BLaER1 treated with 17β-estradiol and CSF1 and Interleukin-3, amounts not matched to agents 10 nM and 100 nM (cell line): ENCODE data around the gene AK8.

Experiments used
- H3K27ac ChIP-seq, 11 experiments: shearing (Covaris generic); formaldehyde crosslinking; 2 replicates each; pipeline ENCODE4 v1.8.1; 2022
- H3K27me3 ChIP-seq, 11 experiments: shearing (Covaris generic); formaldehyde crosslinking; 2 replicates each; pipeline ENCODE4 v1.8.1; 2022
- H3K36me3 ChIP-seq, 11 experiments: shearing (Covaris generic); formaldehyde crosslinking; 2 replicates each; pipeline ENCODE4 v1.8.1; 2022
- H3K4me1 ChIP-seq, 10 experiments: shearing (Covaris generic); formaldehyde crosslinking; 2 replicates each; pipeline ENCODE4 v1.8.1; 2022
- H3K4me2 ChIP-seq, 11 experiments: shearing (Covaris generic); formaldehyde crosslinking; 2 replicates each; pipeline ENCODE4 v1.8.1; 2022
- H3K4me3 ChIP-seq, 10 experiments: shearing (Covaris generic); formaldehyde crosslinking; 2 replicates each; pipeline ENCODE4 v1.8.1; 2022
- H3K9ac ChIP-seq, 11 experiments: shearing (Covaris generic); formaldehyde crosslinking; 2 replicates each; pipeline ENCODE4 v1.8.1; 2022
- H3K9me3 ChIP-seq, 11 experiments: shearing (Covaris generic); formaldehyde crosslinking; replicated peaks in 1 of 11; 2 replicates each; pipeline ENCODE4 v1.8.1; 2022
- H4K20me1 ChIP-seq, 11 experiments: shearing (Covaris generic); formaldehyde crosslinking; 2 replicates each; pipeline ENCODE4 v1.8.1; 2022
- Cebpa-rat ChIP-seq, 11 experiments: shearing (Covaris generic); IDR thresholded peaks; 2 replicates each; pipeline ENCODE4 v1.8.1; 2022

The AK8 gene

GRCh38 chr9:132842124-132843044, 35.7 kb downstream of the AK8 start:
- Histone ChIP-seq H3K27ac (no peak overlapping the region), H3K4me2 (no peak overlapping the region), H4K20me1 (no peaks in the 10 kb centered on the region), H3K4me1 (peaks cover 0 to 13% (median 9%) of the 10 kb centered on the region in 10 experiments; a peak in 15 of 20 replicates), H3K9ac (no peak overlapping the region), H3K36me3 (no peaks in the 10 kb centered on the region), H3K9me3 (no peaks in the 10 kb centered on the region), H3K27me3 (no peaks in the 10 kb centered on the region), H3K4me3 (no peak overlapping the region)
- TF ChIP-seq Cebpa-rat (IDR thresholded peaks at IDR 0.05): no peak

- Histone ChIP-seq H4K20me1 (no peaks in the 10 kb centered on the region), H3K27ac (no peak overlapping the region), H3K27me3 (no peaks in the 10 kb centered on the region), H3K4me3 (no peak overlapping the region), H3K36me3 (no peaks in the 10 kb centered on the region), H3K9me3 (no peaks in the 10 kb centered on the region), H3K4me2 (no peak overlapping the region), H3K9ac (no peak overlapping the region), H3K4me1 (no peaks in the 10 kb centered on the region)
- TF ChIP-seq Cebpa-rat (IDR thresholded peaks at IDR 0.05): no peak
Observed at GRCh38 chr9:132840980-132841379, 37.1 kb downstream of the AK8 start.

- no peak overlapping the region for H3K27ac ChIP-seq
- H3K9me3 ChIP-seq: no peaks in the 10 kb centered on the region
- H3K27me3 ChIP-seq: no peaks in the 10 kb centered on the region
- H3K4me1 ChIP-seq: peaks cover 0 to 8% (median 2%) of the 10 kb centered on the region in 10 experiments; a peak in 8 of 20 replicates
- no peak overlapping the region for H3K4me3 ChIP-seq
- no peak for TF ChIP-seq Cebpa-rat (IDR thresholded peaks at IDR 0.05)
- H3K4me2 ChIP-seq: no peak overlapping the region
- no peaks in the 10 kb centered on the region for H3K36me3 ChIP-seq
- H3K9ac ChIP-seq: no peak overlapping the region
- H4K20me1 ChIP-seq: no peaks in the 10 kb centered on the region
Observed at GRCh38 chr9:132838291-132838690, 39.8 kb downstream of the AK8 start.

- H4K20me1 ChIP-seq: no peaks in the 10 kb centered on the region
- no peak overlapping the region for H3K27ac ChIP-seq
- H3K9me3 ChIP-seq: no peaks in the 10 kb centered on the region
- no peak overlapping the region for H3K9ac ChIP-seq
- no peaks in the 10 kb centered on the region for H3K36me3 ChIP-seq
- TF ChIP-seq Cebpa-rat (IDR thresholded peaks at IDR 0.05): no peak
- no peaks in the 10 kb centered on the region for H3K27me3 ChIP-seq
- no peak overlapping the region for H3K4me2 ChIP-seq
- no peak overlapping the region for H3K4me3 ChIP-seq
- peaks cover 0 to 11% (median 6%) of the 10 kb centered on the region in 10 experiments; a peak in 15 of 20 replicates for H3K4me1 ChIP-seq
Observed at GRCh38 chr9:132837501-132838286, 40.4 kb downstream of the AK8 start.

GRCh38 chr9:132834343-132834742, 43.7 kb downstream of the AK8 start:
- H3K4me3 ChIP-seq: no peak overlapping the region
- no peaks in the 10 kb centered on the region for H3K36me3 ChIP-seq
- H3K27me3 ChIP-seq: no peaks in the 10 kb centered on the region
- no peaks in the 10 kb centered on the region for H4K20me1 ChIP-seq
- H3K27ac ChIP-seq: no peak overlapping the region
- no peak for TF ChIP-seq Cebpa-rat (IDR thresholded peaks at IDR 0.05)
- H3K4me2 ChIP-seq: no peak overlapping the region
- peaks cover under 1 to 17% (median 8%) of the 10 kb centered on the region in 10 experiments; a peak in 15 of 20 replicates for H3K4me1 ChIP-seq
- no peaks in the 10 kb centered on the region for H3K9me3 ChIP-seq
- no peak overlapping the region for H3K9ac ChIP-seq

- no peaks in the 10 kb centered on the region for H4K20me1 ChIP-seq
- no peak overlapping the region for H3K4me3 ChIP-seq
- H3K27me3 ChIP-seq: no peaks in the 10 kb centered on the region
- H3K9me3 ChIP-seq: no peaks in the 10 kb centered on the region
- peak overlapping the region in 2 of 11 experiments; percentile 7 to 17; a peak in 2 of 22 replicates for H3K4me2 ChIP-seq
- no peak overlapping the region for H3K27ac ChIP-seq
- H3K4me1 ChIP-seq: peaks cover 7 to 24% (median 12%) of the 10 kb centered on the region in 10 experiments; a peak in 19 of 20 replicates
- H3K36me3 ChIP-seq: no peaks in the 10 kb centered on the region
- no peak for TF ChIP-seq Cebpa-rat (IDR thresholded peaks at IDR 0.05)
- no peak overlapping the region for H3K9ac ChIP-seq
Observed at GRCh38 chr9:132833550-132834121, 44.4 kb downstream of the AK8 start.

- no peak overlapping the region for H3K27ac ChIP-seq
Observed at GRCh38 chr9:132832171-132832881, 45.8 kb downstream of the AK8 start.

GRCh38 chr9:132828201-132828770, 49.8 kb downstream of the AK8 start:
- peak overlapping the region in 8 of 11 experiments; percentile 24 to 62 (median 42); a peak in 12 of 22 replicates for H3K27ac ChIP-seq
- no peaks in the 10 kb centered on the region for H3K36me3 ChIP-seq
- H3K4me1 ChIP-seq: peaks cover 32 to 52% (median 40%) of the 10 kb centered on the region in 10 experiments
- peak overlapping the region; percentile 31 to 66 (median 47); a peak in 18 of 22 replicates for H3K9ac ChIP-seq
- H3K9me3 ChIP-seq: no peaks in the 10 kb centered on the region
- H3K27me3 ChIP-seq: no peaks in the 10 kb centered on the region
- peak overlapping the region in 8 of 10 experiments; percentile 6 to 58 (median 38); a peak in 14 of 20 replicates for H3K4me3 ChIP-seq
- peak overlapping the region; percentile 75 to 93 (median 83) for H3K4me2 ChIP-seq
- TF ChIP-seq Cebpa-rat (IDR thresholded peaks at IDR 0.05): no peak
- H4K20me1 ChIP-seq: no peaks in the 10 kb centered on the region

More at GRCh38 chr9:132832171-132832881, 45.8 kb downstream of the AK8 start:
- no peaks in the 10 kb centered on the region for H3K36me3 ChIP-seq
- H3K4me1 ChIP-seq: peaks cover 20 to 37% (median 25%) of the 10 kb centered on the region in 10 experiments
- H3K9me3 ChIP-seq: no peaks in the 10 kb centered on the region
- no peak for TF ChIP-seq Cebpa-rat (IDR thresholded peaks at IDR 0.05)
- no peaks in the 10 kb centered on the region for H4K20me1 ChIP-seq
- H3K4me2 ChIP-seq: peak overlapping the region in 3 of 11 experiments; percentile 5 to 44 (median 6); a peak in 2 of 22 replicates
- no peak overlapping the region for H3K4me3 ChIP-seq
- no peaks in the 10 kb centered on the region for H3K27me3 ChIP-seq
- no peak overlapping the region for H3K9ac ChIP-seq
